Mesenteric fat pad (tissue), 1 donor: ENCODE measurements around the gene MBD1. TPM values are rescaled to one million over a fixed set of nuclear protein-coding genes. Genes with fewer than 3 reads are reported as not detected.
A peak's percentile ranks its signal among the peaks of the same experiment; 100 is the strongest.
"Not testable (repeated sequence)": the region's sequence is repeated elsewhere in the genome, so short reads cannot be mapped to it uniquely, and the experiment has no call there.

Experiments
- DNase-seq: peaks from one replicate; pipeline ENCODE4 v3.0.0-alpha.2; 2020; ENCODE audit warnings: low spot score
- long read RNA-seq: library from polyadenylated mRNA; unstranded; transcript quantifications from one replicate; pipeline ENCODE4 v2.0.0, GENCODE V29; 2020
- total RNA-seq: library from RNA; stranded (reverse); fragmentation: NEBNext Ultra II Directional; extraction: Animal tissue kit (Norgen Biotek cat#: 25700); gene quantifications from one replicate; pipeline ENCODE4 v1.2.1, GENCODE V29; 2021
- donor health status: DM: yes; HTN: yes; CAD: no.

MBD1 gene
- total RNA-seq: 55.2 TPM
- long read RNA-seq, full-length matches to known transcripts: 17 of 102 reads
- long read RNA-seq, partial matches to known transcripts: 20 of 102 reads
- long read RNA-seq, other reads (novel, unspliced or antisense): 65 of 102 reads

GRCh38 chr18:50281295-50281971, at the start of gene MBD1:
Gene MBD1, minus strand, starts transcription at chr18:50281523. Its CDS starts 1,531 bp downstream, at chr18:50279992.
- DNase-seq: peak; percentile 98

GRCh38 chr18:50330176-50330575, 48.9 kb upstream of the MBD1 start:
- no peak for DNase-seq

- DNase-seq: no peak
Observed at GRCh38 chr18:50327983-50328382, 46.7 kb upstream of the MBD1 start.

GRCh38 chr18:50320719-50321118, 39.4 kb upstream of the MBD1 start:
- no peak for DNase-seq

GRCh38 chr18:50315100-50315871, 34.0 kb upstream of the MBD1 start:
- no peak for DNase-seq

GRCh38 chr18:50313873-50314460, 32.6 kb upstream of the MBD1 start:
- DNase-seq: no peak

GRCh38 chr18:50313031-50313607, 31.8 kb upstream of the MBD1 start:
- DNase-seq: no peak

- DNase-seq: no peak
Observed at GRCh38 chr18:50312296-50313030, 31.1 kb upstream of the MBD1 start.

- DNase-seq: no peak
Observed at GRCh38 chr18:50311650-50312049, 30.3 kb upstream of the MBD1 start.

GRCh38 chr18:50310080-50310479, 28.8 kb upstream of the MBD1 start:
- no peak for DNase-seq

- DNase-seq: not testable (repeated sequence)
Observed at GRCh38 chr18:50308851-50309250, 27.5 kb upstream of the MBD1 start.

- no peak for DNase-seq
Observed at GRCh38 chr18:50307738-50308470, 26.6 kb upstream of the MBD1 start.

- no peak for DNase-seq
Observed at GRCh38 chr18:50307400-50307737, 26.0 kb upstream of the MBD1 start.

GRCh38 chr18:50306944-50307343, 25.6 kb upstream of the MBD1 start:
- DNase-seq: no peak

GRCh38 chr18:50301074-50301473, 19.8 kb upstream of the MBD1 start:
- no peak for DNase-seq

GRCh38 chr18:50299626-50300388, 18.5 kb upstream of the MBD1 start:
- DNase-seq: no peak

GRCh38 chr18:50298443-50299284, 17.3 kb upstream of the MBD1 start:
- DNase-seq: no peak

- DNase-seq: peak; percentile 91
Observed at GRCh38 chr18:50297621-50298442, 16.5 kb upstream of the MBD1 start.
